Tongue (tissue), 2 donors: ENCODE measurements around the gene AMPD3. TPM values are rescaled to one million over a fixed set of nuclear protein-coding genes. Genes with fewer than 3 reads are reported as not detected.

ENCODE experiments used
- DNase-seq: peaks from one replicate; pipeline ENCODE4 v3.0.0-alpha.2; 2015
- total RNA-seq: library from RNA; depleted of rRNA; stranded (reverse); fragments of >200 nt; gene quantifications from one replicate; pipeline ENCODE4 v1.2.3, GENCODE V29; 2014

The AMPD3 gene
- total RNA-seq, 1 donor from 2014 or later = 7.6 TPM

DNA sequence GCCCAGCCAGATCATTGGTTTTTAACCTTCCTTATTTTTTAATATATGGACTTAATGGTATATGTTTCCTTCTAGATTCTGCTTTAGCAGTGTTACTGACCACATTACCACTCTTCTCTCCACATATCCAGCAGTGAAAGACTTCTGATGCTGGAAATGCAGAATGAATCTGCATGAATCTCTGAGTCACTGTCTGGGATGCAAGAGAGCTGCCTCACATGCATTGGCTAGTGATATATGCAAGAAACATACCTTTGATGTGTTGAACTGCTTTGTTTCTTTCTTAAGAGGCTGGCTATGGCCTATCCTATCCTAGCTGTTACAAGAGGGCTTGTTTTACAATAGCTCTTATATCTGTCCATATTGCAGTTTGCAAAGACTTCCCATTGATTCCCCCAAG lies 16.6 kb upstream of the AMPD3 start:
- no peak for DNase-seq

DNA sequence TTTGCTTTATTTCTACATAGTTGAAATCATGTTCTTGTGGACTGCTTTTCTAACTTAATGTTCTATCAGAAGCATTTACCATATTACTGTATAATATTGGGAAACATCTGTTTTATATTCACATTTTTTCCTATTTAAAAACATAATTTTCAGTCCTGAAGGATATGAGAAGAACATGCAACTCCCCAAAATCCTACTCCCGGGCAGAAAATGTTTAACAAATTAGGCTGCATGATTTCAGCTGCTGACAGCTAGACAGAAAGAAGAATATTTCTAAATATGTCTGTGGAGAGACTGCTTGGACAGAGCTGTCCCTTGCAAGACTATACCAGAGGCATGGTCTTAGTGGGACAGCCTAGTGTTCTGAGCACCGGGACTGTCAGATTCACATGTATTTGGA lies 15.7 kb upstream of the AMPD3 start:
- no peak for DNase-seq

DNA sequence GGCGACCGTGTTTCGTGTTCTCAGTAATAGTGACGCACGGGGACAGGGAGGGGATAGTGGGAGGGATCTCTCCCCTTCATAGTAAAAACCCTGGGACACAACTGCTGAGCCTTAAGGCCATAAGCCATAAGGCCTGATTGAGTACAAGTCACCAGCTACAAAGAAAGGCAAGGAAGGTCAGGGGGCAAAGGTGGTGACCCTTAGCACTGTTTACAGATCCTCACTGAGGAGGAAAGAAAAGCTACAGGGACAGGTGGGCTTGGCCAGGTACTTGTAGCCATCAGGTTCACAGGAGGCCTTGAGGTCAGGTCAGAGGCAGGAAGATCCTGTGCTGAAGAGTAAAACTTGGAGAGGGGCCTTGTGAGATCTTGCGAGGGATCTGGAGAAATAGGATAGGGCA lies 15.1 kb upstream of the AMPD3 start:
- DNase-seq = no peak

DNA sequence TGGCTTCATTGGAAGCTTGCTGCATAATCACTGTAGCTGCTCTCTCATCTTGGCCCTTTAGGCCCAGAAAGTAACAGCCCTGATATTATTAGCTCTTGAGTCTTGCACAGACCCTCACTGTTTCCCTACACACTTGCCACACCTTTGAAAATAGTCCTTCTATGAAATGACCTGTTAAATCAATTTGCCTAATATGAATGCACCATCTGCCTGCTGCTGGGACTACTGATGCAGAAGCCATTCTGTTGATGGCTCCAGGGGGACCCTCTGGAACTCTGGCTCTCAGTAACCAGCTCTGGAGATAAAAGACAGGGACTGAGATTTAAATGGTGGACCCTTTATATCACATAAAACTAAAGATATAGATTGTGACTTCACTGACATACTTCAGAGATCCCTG lies 14.7 kb upstream of the AMPD3 start:
- no peak for DNase-seq

DNA sequence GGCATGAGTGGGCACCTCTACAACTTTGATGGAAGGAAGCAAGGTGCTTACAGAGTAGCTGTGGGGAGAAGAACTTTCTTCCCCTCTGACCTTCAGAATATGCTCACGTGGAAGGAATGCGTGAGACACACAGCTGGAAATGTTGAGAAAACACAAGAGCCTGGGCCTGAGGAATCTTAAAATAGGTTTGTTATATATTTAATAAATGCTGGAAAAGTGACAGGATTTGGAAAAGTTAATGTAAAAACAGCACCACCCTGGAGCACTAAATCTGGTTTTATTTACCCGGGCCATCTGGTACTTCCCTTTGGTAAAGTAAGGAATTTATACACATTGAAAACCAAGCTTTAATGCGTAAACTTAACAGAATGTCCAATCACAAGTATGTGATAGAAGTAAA lies 14.0 kb upstream of the AMPD3 start:
- no peak for DNase-seq

DNA sequence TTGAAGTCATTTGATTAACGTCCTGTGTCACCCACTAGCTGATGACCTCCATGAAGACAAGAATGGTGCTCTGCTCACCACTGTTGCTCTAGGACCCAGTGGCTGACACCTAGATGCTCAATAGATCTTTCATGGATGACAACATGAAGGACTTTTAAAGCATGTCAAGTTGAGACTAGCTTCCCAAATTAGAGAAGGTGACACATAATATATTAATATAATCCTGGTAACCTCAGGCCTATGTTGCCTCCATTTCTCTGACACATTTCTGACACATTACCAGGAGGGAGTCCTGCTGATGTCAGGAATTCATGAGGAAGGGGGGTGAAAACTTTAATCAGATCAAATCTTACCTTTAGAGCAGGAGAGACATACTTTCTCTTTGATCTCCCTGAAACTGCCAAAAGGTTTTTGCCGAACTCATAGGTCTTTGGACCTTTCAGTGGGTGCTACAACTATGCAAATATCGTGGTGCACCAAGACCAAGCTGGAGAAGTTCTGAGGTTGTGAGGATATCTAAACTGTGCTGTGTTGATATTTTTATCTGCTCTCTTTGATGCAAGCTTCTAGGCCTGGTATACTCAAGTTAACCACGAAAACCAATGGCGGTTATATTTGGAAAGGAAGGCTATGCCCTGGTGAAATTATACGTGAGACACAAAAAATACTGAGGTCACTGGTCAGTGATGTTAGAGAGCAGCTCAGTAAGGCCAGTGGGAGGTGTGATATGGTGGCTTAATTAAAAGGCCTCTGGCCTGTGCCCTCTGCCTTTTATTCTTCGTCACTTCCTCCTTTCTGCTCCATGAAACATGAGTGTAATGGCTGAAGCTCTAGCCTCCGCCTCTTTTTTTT lies 13.2 kb upstream of the AMPD3 start:
- no peak for DNase-seq

DNA sequence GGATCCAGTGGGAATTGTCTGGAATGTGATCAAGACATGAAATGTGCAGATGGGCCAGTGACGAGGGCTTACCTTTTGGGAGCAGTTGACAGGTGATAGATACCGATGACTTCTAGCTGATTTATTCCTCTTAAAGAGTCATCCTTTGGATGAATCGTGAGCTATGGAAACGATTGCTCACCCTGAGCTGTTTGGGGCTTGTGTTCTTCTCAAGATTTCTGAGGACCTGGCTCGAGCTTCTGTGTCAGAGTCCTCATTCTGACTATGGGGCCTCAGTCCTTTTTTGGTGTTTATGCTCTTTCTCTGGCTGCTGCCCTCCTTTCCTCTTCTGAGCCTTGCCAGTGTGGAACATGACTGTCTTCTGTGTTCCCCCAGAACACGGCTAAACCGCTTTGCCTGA lies 11.9 kb upstream of the AMPD3 start:
- DNase-seq = no peak

DNA sequence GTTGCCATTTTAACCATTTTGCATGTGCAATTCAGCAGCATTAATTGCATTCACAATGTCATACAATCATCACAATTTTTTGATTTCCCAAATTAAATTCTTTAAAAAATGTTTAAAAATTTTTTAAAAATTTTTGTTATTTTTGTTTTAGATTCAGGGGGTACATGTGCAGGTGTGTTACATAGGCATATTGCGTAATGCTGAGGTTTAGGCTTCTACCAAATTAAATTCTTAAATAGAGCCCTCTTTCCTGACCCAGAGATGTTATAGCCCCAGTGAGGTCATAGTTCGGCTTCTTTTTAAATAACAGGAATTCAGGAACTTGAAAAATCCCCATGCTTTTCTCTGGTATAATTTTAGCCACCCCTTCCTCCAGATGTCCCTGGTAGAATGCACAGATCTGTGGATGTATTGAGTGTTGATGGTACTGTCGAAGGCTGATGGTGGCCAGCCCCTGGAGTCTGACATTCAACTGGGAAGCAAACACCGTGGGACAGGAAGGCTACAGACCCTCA lies 11.3 kb upstream of the AMPD3 start:
- no peak for DNase-seq

DNA sequence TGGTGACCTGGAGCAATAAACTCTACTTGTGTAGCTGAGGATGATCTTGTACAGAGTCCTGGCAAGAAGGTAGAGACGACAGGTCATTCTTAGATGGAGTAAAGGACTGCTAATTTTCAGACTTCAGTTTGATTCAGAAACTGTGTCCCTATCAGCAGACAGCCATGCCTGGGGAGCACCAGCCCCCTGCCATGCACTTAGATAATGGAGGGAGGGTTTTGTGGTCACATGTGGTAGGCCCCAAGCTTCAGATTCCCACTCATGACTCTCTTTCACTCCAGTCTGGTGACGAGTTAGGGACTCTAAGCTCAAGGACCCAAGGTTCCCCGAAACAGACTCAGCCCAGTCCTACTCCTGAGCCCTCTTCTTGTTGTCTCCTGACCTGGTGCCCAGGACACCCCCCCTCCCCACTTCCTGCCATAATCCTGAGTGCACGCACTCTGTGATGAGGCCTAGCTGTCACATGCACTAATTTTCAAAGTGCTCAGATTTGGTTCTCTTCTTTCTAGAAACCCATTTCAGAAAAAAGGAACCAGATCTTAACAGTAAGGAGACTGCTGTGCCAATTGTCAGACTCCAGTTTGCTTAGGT lies 10.2 kb upstream of the AMPD3 start:
- DNase-seq = no peak

DNA sequence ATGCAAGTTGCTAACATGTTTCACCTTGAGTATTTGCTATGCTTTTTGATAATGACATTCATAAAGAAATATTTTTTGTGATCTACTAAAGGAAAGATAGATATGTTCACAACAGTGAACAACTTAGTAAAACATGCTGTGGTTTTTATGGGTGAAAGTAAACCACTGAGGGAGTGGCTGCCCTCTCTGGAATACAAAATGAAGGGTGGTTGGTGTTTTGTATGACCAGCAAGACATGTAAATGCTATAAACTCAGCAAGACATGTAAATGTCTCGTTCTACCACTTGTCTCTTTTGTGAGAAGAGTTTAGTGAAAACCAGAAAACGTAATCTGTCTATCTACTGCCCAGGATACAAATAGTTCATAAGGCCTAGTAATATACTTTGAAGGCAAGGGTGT lies 7.6 kb upstream of the AMPD3 start:
- no peak for DNase-seq

DNA sequence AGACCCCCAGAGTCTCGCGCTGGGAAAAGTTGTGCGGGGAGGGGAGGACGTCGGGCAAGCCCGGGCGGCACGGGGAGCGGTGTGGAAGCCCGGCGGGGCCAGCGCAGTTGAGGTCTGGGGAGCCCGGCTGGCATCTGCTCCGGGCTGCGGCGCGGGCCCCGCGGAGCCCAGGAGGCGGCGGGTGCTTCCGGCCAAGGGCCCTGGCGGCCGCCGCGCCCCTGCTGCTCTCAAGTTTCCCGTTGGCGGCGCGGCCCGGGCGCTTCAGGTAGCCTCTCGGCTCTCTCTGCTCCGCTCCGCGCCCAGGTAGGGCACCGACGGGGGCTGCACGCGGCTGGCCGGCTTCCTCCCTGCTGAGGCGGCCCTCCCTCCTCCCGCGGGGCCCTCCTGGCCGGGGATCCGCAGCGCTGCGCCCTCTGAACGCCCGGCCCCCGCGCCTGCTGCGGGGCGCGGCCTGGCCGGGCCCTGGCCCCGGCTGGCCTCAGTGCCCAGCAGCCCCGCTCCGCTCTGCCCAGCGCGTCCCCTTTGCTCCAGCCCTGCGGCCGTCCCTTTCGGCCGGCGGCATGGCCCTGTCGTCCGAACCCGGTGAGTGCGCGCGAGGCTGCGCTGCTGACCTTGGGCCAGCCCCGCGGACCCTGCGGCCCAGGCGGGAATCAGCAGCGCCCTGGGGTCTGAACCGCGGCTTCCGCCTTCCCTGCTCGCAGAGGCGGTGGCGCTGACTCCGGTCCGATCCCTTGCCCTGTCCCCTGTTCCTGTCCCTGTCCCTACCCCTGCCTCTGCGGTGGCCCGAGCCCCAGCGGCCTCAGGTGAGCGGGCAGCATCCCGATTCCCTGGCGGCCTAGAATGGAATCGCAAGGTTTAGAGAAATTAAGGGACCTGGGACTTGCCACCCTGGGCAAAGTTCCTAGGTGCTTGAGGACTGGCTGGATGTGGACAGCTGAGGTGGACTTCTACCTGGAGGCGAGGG lies 4.3 kb upstream of the AMPD3 start:
- DNase-seq = peak; percentile 33

DNA sequence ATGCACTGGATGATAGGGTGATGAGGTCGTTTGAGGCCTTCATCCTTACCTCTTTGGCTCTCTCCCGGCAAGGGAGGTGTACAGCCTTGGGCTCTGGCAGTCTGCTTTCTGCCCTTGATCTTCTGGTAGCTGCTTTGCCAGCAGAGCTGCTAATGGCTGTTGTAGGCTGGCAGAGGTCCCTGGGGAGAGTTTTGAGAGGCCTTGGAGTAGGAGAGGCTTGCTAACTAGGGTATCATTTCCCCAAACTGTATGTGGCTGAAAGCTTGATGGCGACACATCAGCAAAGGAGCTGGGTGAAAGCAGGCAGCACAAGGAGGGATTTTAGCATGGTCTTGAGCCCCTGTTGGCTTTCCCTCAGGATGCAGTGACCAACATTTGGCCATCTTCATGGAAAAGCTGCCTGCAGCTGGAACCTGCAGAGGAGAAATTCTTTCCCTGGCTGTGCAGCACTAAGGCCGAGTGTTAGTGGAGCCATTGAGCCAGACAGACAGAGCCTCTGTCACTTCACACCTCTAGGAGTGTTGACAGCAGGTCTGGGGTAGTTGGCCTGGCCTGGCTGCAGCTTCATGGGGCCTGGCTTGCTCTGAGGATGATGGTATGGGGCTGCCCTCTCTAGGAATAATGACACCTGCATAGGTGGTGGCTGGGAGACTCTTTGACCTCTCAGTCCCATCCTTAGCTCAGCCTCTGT lies 3.5 kb upstream of the AMPD3 start:
- peak; percentile 37 for DNase-seq

DNA sequence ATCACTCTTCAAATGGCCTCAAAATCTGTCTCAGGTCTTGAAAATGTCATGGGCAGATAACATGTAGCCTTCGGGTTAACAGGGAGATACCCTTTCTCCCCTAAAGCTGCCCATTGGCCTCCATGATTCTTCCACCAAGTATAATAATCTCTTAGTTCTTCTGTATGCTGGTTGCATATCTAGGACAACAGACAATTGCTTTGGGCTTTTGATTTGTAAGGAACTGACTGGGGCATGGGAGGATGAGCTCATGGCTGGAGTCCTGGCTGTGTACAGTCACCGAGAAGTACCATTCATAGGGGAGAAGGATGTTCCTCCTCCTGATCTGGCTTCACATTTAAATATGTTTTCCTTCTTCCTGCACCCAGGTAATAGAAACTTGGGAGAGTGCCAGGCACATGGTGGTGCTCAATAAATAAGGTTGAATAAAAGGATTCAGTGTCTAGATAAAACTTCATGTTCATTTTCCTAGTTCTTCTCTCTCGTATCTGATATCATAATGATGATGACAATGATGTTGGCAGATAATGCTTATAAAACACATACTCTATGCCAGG lies 2.8 kb upstream of the AMPD3 start:
- DNase-seq = no peak

DNA sequence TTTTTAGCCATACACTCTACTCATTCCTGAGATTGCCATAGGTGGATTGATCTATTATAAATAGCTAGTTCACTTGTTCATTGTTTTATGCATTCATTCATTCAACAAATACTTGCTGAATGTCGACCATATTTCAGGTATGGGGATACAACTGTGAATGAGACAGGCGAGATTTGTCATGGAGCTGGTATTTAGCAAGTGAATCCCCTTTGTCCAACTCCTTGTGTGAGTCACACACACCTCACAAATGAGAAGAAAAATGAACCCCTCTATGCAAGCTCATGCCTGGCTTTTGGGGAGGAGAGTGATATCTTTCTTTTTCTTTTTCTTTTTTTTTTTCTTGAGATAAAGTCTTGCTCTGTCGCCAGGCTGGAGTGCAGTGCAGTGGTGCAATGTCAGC lies 1.8 kb upstream of the AMPD3 start:
- no peak for DNase-seq

DNA sequence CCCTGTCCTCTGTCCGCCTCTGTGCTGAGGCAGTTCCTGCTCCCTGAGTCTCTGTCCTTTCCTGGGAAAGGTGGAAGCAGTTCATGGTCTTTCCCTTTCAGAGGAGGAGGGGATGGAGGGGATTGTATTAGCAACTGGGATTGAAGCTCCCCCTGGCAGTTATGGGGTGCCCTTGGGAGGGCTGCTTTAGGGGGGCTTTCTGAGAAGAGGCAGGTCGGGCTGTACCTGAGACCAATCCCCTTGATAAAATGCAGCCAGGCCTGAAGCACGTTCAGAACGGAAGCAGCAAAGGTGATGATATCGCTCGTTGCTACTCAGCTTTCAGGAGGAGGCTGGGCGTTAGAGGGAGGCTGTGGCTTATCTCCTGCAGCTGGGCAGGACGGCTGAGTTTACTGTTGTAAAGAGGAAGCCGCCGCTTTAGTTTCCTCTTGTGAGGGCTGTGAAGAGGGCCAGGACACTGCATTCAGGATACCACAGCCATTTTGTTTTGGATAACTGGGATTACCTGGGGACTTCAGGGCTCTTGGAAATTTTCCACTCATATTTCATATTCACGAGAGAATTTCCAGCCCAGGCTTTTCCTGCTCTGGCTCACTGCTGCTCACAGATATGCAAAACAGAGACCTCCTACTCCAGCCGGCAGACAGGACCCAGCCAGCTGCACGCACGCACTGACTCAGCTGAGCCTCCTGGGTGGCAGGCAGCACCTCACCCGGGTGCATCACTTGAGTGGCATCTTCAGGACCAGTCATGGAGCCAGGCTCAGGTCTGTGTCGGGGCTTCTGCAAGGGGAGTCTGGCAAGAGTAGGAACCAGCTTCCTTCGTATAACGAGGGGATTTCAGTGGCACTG lies 798 bp downstream of the AMPD3 start:
- peak; percentile 69 for DNase-seq

DNA sequence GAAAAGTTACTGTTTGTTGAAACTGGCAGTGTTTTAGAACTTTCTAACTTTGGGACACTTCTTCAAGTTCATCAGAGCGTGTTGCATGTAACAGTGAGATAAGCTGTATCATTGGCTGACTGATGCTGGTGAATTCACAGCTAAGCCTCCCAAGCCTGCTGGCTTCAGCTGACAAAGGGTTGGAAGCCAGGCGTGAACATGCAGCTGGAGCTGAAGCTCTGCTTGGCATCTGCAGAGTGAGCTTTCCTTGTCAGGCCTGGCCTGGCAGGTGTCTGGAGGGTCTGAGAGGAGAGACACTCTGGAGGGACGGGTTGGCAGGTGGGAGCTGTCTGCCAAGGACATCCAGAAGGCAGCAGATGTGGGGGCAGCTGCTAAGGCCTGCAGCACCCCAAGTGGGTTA lies 1.5 kb downstream of the AMPD3 start:
- peak; percentile 94 for DNase-seq

DNA sequence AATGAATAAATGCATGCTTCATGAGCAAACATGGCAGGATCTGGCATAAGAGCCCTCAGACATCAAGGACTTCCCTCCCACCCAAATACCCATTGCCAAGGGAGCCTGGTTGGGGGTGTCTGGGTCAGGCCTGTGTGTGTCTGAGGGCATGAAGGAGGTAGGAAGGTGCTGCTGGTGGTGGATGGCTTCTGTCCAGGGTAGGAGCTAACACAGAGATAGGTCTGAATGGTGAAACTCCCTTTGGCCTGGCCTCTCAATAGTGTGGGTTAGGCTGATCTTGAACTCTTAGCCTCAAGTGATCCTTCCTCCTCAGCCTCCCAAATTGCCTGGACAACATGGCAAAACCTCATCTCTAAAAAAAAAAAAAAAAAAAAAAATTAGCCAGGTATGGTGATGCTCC lies 2.8 kb downstream of the AMPD3 start:
- no peak for DNase-seq

DNA sequence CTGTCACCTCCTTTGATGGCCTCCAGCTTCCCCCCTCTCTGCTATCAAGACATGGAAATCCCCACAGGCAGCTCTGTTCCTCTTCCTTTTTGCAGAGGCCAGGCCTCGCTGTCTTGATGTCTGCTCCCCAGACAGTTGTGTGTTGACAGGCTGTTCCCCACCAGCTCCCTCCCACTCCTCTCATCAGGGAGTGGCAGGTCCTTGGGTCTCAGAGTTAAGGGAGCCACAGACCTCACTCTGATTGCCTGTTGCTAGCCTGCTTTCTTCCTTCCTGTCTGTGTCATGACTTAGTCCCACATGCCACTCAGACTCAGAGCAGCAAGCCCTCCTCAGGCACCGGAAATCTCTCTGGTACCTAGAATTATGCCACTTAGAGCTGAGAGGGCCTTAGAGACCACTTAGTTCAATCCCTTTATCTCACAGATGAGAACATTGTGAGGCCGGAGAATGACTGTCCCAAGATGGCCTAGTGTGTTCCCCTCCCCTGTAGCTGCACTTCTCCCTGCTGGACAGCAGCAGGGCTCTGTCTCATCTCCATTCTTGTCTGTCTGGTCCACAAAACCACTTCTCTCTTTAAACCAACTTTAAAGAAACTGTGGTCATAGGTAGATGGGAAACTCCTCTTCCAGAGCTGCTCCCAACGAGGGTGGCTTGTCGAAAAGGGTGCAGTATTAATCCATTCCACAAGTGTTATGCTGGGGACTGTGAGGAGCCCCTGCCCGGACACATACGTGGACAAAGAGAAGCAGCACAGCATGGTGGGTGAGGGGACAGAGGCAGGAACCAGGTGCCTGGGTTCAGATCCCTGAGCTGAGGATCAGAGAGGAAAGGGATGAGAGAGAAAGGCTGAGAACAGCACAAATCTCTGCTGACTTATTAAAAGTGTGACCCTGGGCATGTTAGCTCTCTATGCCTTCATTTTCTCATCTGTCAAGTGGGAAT lies 4.2 kb downstream of the AMPD3 start:
- DNase-seq = no peak

DNA sequence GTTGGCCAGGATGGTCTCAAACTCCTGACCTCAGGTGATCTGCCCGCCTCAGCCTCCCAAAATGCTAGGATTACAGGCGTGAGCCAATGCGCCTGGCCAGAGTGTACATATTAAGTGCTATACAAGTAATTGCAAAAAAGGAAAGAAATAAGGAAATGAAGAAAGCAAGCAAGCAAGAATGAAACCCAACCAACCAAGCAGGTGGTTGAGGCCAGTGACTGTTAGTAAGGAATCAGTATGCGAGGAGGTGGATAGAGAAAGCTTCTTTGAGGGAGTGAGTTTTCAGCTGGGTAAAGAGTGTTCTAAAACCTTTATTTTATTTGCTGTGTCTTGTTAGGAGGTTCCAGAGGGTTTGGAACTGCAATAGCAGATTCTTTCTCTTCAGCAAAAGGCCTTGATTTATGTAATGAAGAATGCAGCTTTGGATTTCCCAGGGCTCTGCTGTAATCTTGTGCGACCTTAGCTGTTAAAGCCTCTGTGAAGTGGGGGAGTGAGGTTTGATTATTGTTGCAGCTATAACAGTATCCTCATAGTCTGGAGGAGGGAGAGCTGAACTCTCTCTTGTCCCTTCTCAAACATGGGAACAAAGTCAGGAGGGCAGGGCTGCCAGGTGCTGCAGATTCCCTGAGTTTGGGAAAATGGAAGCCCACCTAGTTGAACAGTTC lies 5.7 kb downstream of the AMPD3 start:
- no peak for DNase-seq
